C4-2B (cell line): ENCODE data around the gene ARFGAP1.

Source experiments
- H3K27ac ChIP-seq: fragments of 450-650 bp; 2 replicates; pipeline ENCODE4 v1.5.1; 2017
- CTCF ChIP-seq: fragments of 450-650 bp; conservative IDR thresholded peaks from 2 replicates; pipeline ENCODE4 v1.5.1; 2017; ENCODE audit warnings: mild to moderate bottlenecking
- ZFX ChIP-seq: fragments of 450-650 bp; IDR thresholded peaks from 2 replicates; pipeline ENCODE4 v1.6.1; 2017

The ARFGAP1 gene

DNA sequence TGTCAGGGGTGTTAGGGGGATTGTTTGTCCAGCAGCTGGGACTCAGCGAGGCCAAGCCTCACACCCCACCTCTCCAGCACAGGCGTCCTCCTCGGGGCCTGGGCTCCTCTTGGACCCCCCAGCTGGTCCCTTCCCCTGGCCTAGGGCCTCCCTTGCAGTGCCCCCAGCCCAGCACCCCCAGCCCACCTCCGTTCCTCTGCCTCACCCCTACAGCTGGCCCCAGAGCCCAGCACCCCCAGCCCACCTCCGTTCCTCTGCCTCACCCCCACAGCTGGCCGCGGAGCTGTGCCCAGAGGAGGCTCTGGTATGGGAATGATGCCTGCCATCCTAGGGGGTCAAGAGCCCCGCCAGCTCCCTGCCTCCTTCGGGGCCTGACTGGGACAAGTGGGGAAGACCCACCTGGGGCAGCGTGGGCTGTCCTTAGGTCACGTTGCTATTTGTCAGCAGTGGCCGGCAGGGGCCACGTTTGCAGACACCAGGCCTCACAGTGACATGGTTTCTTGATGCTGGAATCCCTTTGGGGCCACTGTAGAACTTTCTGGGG, 12.4 kb downstream of the ARFGAP1 start:
- TF ChIP-seq ZFX (no peak), CTCF (no peak)
- no peak overlapping the region for H3K27ac ChIP-seq

DNA sequence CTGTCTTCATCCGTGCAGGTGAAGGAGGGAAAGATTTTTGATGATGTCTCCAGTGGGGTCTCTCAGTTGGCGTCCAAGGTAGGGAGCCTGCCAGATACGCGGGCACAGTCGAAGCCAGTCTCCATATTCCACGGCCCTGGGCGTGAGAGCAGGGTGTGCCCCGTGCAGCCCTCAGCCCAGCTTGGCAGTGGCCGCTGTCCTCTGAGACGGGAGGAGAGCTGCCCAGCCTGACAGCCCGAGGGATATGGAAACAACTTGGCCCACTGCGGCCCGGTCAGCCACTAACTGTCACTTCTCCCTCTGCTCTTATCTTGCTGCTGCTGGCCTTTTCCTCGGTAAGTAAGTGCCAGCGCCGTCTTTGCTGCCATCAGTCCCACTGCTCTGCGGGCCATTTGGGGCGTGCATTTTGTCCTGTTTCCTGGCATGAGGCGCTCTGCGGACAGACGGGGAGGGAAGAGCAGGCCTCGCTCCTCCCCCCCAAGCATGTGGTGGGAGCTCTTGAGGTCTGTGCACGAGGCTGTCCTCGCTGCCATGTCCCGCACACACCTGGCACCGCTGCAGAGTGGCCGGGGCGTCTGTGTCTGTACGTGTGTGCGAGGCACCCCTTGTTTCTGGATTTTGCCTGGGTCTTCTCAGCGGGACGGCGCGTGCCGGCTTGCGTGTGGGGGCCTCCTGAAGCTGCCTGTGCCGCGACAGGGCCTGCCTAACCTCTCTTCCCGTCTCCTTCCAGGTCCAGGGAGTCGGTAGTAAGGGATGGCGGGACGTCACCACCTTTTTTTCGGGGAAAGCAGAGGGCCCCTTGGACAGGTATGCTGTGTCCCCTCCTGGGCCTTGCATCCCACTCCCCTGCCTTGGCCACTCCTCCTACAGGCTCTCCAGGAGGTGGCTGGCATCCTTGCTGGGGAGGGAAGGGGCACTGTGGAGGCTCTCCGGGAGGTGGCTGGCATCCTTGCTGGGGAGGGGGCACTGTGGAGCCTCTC, 13.3 kb downstream of the ARFGAP1 start:
- TF ChIP-seq CTCF (no peak), ZFX (no peak)

DNA sequence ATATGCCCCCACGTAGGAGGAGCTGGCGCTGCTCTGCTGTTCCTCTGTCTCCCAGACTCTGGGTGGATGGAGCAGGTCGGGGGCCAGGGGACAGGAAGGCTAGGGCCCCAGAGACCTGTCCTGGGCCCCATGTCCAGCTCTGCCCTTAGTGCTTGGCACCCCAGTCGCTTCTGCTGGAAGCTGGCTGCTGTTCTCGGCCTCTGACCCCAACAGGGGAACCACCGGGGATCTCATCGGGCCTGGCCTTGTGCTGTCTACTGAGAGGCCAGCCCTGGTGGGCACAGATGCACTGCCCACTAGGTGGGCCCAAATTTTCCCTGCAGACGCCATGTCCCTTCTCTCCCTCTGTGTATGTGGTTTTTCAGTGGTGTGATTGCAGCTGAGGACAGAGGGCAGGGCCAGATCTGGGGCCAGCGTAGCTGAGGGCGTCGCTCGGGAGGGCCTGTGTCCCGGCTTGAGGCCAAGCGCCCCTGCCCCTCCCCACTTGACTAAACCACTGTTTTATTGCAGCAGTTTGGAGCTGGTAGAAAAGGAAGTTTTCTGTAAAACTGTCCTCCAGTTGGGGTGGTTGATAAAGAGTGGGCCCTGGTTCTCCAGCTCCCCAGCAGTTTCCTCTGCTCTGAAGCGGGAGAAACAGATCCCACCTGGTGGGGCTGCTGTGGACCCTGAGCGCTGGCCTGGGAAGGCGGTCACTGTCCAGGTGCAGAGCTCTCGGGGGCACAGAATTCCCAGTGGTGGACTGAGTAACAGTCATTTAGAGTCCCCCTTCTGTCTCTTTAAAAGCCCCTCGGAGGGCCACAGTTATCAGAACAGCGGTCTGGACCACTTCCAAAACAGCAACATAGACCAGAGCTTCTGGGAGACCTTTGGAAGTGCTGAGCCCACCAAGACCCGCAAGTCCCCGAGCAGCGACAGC, 14.4 kb downstream of the ARFGAP1 start:
- H3K27ac ChIP-seq = no peak overlapping the region
- TF ChIP-seq ZFX = no peak
- TF ChIP-seq CTCF = no peak

More for the DNA sequence above, 13.3 kb downstream of the ARFGAP1 start:
- no peak overlapping the region for H3K27ac ChIP-seq

GRCh38 chr20:63287697-63288580, 15.3 kb downstream of the ARFGAP1 start:
- TF ChIP-seq CTCF = no peak
- no peak for TF ChIP-seq ZFX
- H3K27ac ChIP-seq = no peak overlapping the region

DNA sequence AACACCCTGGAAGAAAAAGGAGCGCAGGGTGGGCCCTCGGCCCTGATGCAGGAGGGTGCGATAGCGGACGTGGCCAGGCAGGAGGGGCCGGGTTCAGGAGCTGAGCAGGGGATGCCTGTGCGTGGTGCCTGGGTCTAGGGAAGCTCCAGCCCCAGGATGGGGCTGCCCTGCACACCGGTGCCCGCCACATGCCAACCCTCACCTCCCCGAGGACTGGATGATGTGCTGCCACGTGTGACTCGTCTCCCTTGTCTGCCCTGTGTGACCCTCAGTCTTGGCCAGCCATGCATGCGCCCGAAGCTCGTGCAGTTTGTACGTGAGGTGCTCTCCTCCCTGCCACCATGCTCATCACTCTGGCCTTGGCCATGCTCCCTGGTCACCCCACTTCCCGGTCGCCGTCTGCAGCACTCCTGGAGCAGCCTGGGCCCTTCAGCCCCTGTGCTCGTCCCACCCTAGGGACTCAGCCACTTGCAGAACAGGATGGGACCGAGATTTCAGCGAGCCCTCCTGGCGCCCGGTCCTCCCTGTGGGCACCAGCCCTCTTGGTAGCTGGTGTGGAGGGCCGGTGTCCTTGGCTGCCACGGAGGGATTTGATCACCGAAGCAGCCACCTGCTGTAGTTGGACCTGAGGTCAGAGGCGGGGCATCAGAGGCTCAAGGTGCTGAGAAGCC, 16.1 kb downstream of the ARFGAP1 start:
- no peak overlapping the region for H3K27ac ChIP-seq
- no peak for TF ChIP-seq ZFX
- TF ChIP-seq CTCF = no peak
